ENCODE data around the gene TULP4. TPM values are rescaled to one million over a fixed set of nuclear protein-coding genes. Genes with fewer than 3 reads are reported as not detected.
"Not testable (repeated sequence)": the region's sequence is repeated elsewhere in the genome, so short reads cannot be mapped to it uniquely, and the experiment has no call there.

Gene TULP4
- total RNA-seq, 2 donors from 2014 or later: 61.9 to 72.0 TPM

- Mint-ChIP-seq H3K4me1 (peaks cover 9% of the 10 kb centered on the region), H3K27ac (no peak overlapping the region), H3K27me3 (peaks cover 51% of the 10 kb centered on the region), H3K4me3 (no peak overlapping the region), H3K36me3 (ENCODE audit: low read depth) (no peaks in the 10 kb centered on the region)
- no peak for ATAC-seq
- H3K9me3 ChIP-seq (ENCODE audit: control insufficient read depth, low read length, poor library complexity, severe bottlenecking): no peaks in the 10 kb centered on the region
- no peak for DNase-seq
Observed at GRCh38 chr6:158522616-158523015, 210.4 kb downstream of the TULP4 start.

GRCh38 chr6:158524311-158524710 is 212.0 kb downstream of the TULP4 start:
- Mint-ChIP-seq H3K27me3 (peaks cover 57% of the 10 kb centered on the region), H3K4me3 (no peak overlapping the region), H3K36me3 (ENCODE audit: low read depth) (no peaks in the 10 kb centered on the region)

GRCh38 chr6:158527858-158528257 is 215.6 kb downstream of the TULP4 start:
- not testable (repeated sequence) for H3K27ac Mint-ChIP-seq; DNase-seq; H3K9me3 ChIP-seq (ENCODE audit: control insufficient read depth, low read length, poor library complexity, severe bottlenecking); ATAC-seq; H3K36me3 Mint-ChIP-seq (ENCODE audit: low read depth); H3K4me1 Mint-ChIP-seq; H3K4me3 Mint-ChIP-seq
- peaks cover 52% of the 10 kb centered on the region for H3K27me3 Mint-ChIP-seq

More at GRCh38 chr6:158524311-158524710, 212.0 kb downstream of the TULP4 start:
- ATAC-seq: no peak
- no peaks in the 10 kb centered on the region for H3K9me3 ChIP-seq (ENCODE audit: control insufficient read depth, low read length, poor library complexity, severe bottlenecking)
- Mint-ChIP-seq H3K27ac (no peak overlapping the region), H3K4me1 (peaks cover 2% of the 10 kb centered on the region)
- DNase-seq: no peak

GRCh38 chr6:158528826-158529225 is 216.6 kb downstream of the TULP4 start:
- no peak for DNase-seq
- ATAC-seq: no peak
- no peaks in the 10 kb centered on the region for H3K9me3 ChIP-seq (ENCODE audit: control insufficient read depth, low read length, poor library complexity, severe bottlenecking)
- no peak overlapping the region for H3K27ac Mint-ChIP-seq
- peaks cover 3% of the 10 kb centered on the region for H3K36me3 Mint-ChIP-seq (ENCODE audit: low read depth)
- H3K27me3 Mint-ChIP-seq: peaks cover 45% of the 10 kb centered on the region
- H3K4me3 Mint-ChIP-seq: no peak overlapping the region
- H3K4me1 Mint-ChIP-seq: no peaks in the 10 kb centered on the region

- no peaks in the 10 kb centered on the region for H3K9me3 ChIP-seq (ENCODE audit: control insufficient read depth, low read length, poor library complexity, severe bottlenecking)
- Mint-ChIP-seq H3K4me3 (no peak overlapping the region), H3K27me3 (peaks cover 37% of the 10 kb centered on the region), H3K36me3 (ENCODE audit: low read depth) (peaks cover 3% of the 10 kb centered on the region), H3K27ac (no peak overlapping the region), H3K4me1 (no peaks in the 10 kb centered on the region)
- no peak for ATAC-seq
- no peak for DNase-seq
Observed at GRCh38 chr6:158529629-158530028, 217.4 kb downstream of the TULP4 start.

- peaks cover 3% of the 10 kb centered on the region for H3K36me3 Mint-ChIP-seq (ENCODE audit: low read depth)
- peaks cover 28% of the 10 kb centered on the region for H3K27me3 Mint-ChIP-seq
- H3K9me3 ChIP-seq (ENCODE audit: control insufficient read depth, low read length, poor library complexity, severe bottlenecking): no peaks in the 10 kb centered on the region
- H3K4me3 Mint-ChIP-seq: no peak overlapping the region
- H3K4me1 Mint-ChIP-seq: no peaks in the 10 kb centered on the region
- ATAC-seq: no peak
- DNase-seq: no peak
- H3K27ac Mint-ChIP-seq: no peak overlapping the region
Observed at GRCh38 chr6:158531566-158531965, 219.3 kb downstream of the TULP4 start.

- Mint-ChIP-seq H3K27me3 (peaks cover 27% of the 10 kb centered on the region), H3K4me1 (no peaks in the 10 kb centered on the region), H3K27ac (no peak overlapping the region), H3K36me3 (ENCODE audit: low read depth) (peaks cover 3% of the 10 kb centered on the region), H3K4me3 (no peak overlapping the region)
- ATAC-seq (no peak), DNase-seq (no peak)
- H3K9me3 ChIP-seq (ENCODE audit: control insufficient read depth, low read length, poor library complexity, severe bottlenecking): no peaks in the 10 kb centered on the region
Observed at GRCh38 chr6:158531970-158532369, 219.7 kb downstream of the TULP4 start.

- H3K9me3 ChIP-seq (ENCODE audit: control insufficient read depth, low read length, poor library complexity, severe bottlenecking): no peaks in the 10 kb centered on the region
- Mint-ChIP-seq H3K36me3 (ENCODE audit: low read depth) (no peaks in the 10 kb centered on the region), H3K27ac (no peak overlapping the region), H3K4me3 (peak overlapping the region; percentile 87), H3K27me3 (peaks cover 23% of the 10 kb centered on the region), H3K4me1 (peaks cover 2% of the 10 kb centered on the region)
- ATAC-seq (peak; percentile 72), DNase-seq (peak; percentile 63 to 68 (median 67))
Observed at GRCh38 chr6:158536084-158536890, 224.0 kb downstream of the TULP4 start.

- H3K36me3 Mint-ChIP-seq (ENCODE audit: low read depth): no peaks in the 10 kb centered on the region
- H3K9me3 ChIP-seq (ENCODE audit: control insufficient read depth, low read length, poor library complexity, severe bottlenecking): no peaks in the 10 kb centered on the region
- ATAC-seq: peak; percentile 72
- peak in 2 of 3 donors; percentile 32 to 33 for DNase-seq
- H3K27me3 Mint-ChIP-seq: peaks cover 23% of the 10 kb centered on the region
- H3K4me3 Mint-ChIP-seq: peak overlapping the region; percentile 87
- H3K4me1 Mint-ChIP-seq: peaks cover 2% of the 10 kb centered on the region
- no peak overlapping the region for H3K27ac Mint-ChIP-seq
Observed at GRCh38 chr6:158536891-158537798, 224.9 kb downstream of the TULP4 start.

GRCh38 chr6:158538741-158539140 is 226.5 kb downstream of the TULP4 start:
- Mint-ChIP-seq H3K36me3 (ENCODE audit: low read depth) (no peaks in the 10 kb centered on the region), H3K4me1 (peaks cover 2% of the 10 kb centered on the region), H3K27ac (no peak overlapping the region), H3K4me3 (no peak overlapping the region), H3K27me3 (peaks cover 23% of the 10 kb centered on the region)
- H3K9me3 ChIP-seq (ENCODE audit: control insufficient read depth, low read length, poor library complexity, severe bottlenecking): no peaks in the 10 kb centered on the region
- no peak for ATAC-seq
- no peak for DNase-seq

GRCh38 chr6:158539413-158539812 is 227.1 kb downstream of the TULP4 start:
- Mint-ChIP-seq H3K27me3 (peaks cover 23% of the 10 kb centered on the region), H3K4me3 (peak overlapping the region; percentile 36), H3K27ac (no peak overlapping the region), H3K4me1 (peaks cover 2% of the 10 kb centered on the region), H3K36me3 (ENCODE audit: low read depth) (no peaks in the 10 kb centered on the region)
- ATAC-seq (no peak), DNase-seq (no peak)
- no peaks in the 10 kb centered on the region for H3K9me3 ChIP-seq (ENCODE audit: control insufficient read depth, low read length, poor library complexity, severe bottlenecking)

GRCh38 chr6:158539881-158540280 is 227.6 kb downstream of the TULP4 start:
- ATAC-seq: no peak
- Mint-ChIP-seq H3K27ac (no peak overlapping the region), H3K27me3 (peaks cover 22% of the 10 kb centered on the region), H3K36me3 (ENCODE audit: low read depth) (no peaks in the 10 kb centered on the region), H3K4me1 (peaks cover 2% of the 10 kb centered on the region), H3K4me3 (no peak overlapping the region)
- DNase-seq: no peak
- no peaks in the 10 kb centered on the region for H3K9me3 ChIP-seq (ENCODE audit: control insufficient read depth, low read length, poor library complexity, severe bottlenecking)

GRCh38 chr6:158543606-158544185 is 231.4 kb downstream of the TULP4 start:
- H3K4me1 Mint-ChIP-seq: no peaks in the 10 kb centered on the region
- no peak for DNase-seq
- ATAC-seq: no peak
- H3K4me3 Mint-ChIP-seq: no peak overlapping the region
- H3K9me3 ChIP-seq (ENCODE audit: control insufficient read depth, low read length, poor library complexity, severe bottlenecking): no peaks in the 10 kb centered on the region
- H3K27ac Mint-ChIP-seq: no peak overlapping the region
- H3K27me3 Mint-ChIP-seq: peaks cover 13% of the 10 kb centered on the region
- H3K36me3 Mint-ChIP-seq (ENCODE audit: low read depth): peaks cover 3% of the 10 kb centered on the region

Data from T-helper 17 cell (primary cell).